GM21360 (cell line): ENCODE data around the gene ZNF616.
"Not testable (repeated sequence)": the region's sequence is repeated elsewhere in the genome, so short reads cannot be mapped to it uniquely, and the experiment has no call there.

Experiments used
- ATAC-seq: cut with Tn5 transposase; IDR thresholded peaks from one replicate; pipeline ENCODE4 v1.9.1; 2021; ENCODE audit warnings: mild to moderate bottlenecking, moderate library complexity; ENCODE audit not compliant: unreplicated experiment

ZNF616 gene

GRCh38 chr19:52110780-52111179 is 29.0 kb downstream of the ZNF616 start:
- no peak for ATAC-seq

GRCh38 chr19:52102782-52103181 is 37.0 kb downstream of the ZNF616 start:
- ATAC-seq, result no peak

GRCh38 chr19:52101866-52102562 is 37.7 kb downstream of the ZNF616 start:
- ATAC-seq, result no peak

- ATAC-seq, result no peak
Measured at GRCh38 chr19:52099497-52100138, 40.1 kb downstream of the ZNF616 start.

- not testable (repeated sequence) for ATAC-seq
Measured at GRCh38 chr19:52096416-52096815, 43.3 kb downstream of the ZNF616 start.

DNA sequence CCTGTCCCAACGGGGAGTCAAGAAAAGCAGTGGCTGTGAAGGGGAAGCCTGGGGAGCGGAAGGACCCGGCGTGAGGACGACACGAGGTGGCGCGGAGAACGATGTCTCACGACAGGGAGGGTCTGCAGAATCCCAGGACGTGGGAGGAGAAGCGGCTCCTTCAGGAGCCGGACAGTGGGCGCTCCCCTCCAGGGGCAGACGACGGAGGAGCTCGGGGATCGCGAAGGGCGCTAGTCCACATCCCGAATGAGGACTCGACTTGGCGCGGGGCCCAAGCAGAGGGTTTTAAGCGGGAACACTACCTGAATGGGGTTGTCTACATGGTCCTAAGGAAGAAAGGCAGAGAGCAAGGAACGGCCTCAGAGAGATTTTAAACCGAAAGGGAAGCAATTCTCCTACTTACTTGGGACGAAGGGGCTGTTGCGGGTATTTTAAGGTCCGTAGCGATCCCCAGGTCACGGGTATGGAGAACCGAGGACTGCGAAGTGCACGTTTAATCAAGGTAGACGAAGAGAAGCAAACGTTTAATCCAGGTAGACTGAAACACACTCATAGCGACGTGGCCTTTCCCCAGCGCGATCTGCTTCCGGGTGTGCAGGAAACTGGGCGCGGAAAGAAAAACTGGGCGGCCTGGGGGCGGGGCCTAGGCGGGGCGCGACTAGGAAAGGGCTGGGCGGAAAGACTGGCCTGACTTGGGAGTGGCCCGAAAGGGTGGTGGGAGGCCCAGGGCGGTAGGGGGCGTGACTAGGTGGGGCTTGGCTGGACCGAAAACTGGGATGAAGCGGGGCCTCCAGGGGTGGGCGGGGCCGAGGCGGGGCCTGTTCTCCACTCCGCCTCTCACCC is 44.3 kb downstream of the ZNF616 start, which contains the start of gene ZNF841:
Gene ZNF841 (minus strand): TSS at position 594 of the 843 bp plus-strand sequence. CDS start 10,964 bp downstream, outside the sequence.
- peak; percentile 95 for ATAC-seq

GRCh38 chr19:52094526-52095130 is 45.1 kb downstream of the ZNF616 start:
- ATAC-seq, result no peak

DNA sequence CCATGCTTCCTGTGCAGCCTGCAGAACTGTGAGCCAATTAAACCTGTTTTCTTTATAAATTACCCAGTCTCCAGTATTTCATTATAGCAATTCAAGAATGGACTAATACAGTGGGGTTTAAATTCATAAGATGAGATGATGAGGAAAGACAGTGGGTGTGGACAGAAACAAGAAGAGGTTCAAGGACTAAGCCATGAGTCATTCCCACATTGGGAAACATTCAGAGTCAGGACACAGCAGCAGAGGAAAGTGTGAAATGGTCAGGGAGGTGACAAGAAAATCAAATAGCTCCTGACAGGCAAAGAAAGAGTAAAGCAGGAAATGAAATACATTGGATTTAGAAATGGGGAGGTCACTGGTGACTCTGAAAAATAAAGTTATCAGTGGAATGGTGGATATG is 53.3 kb downstream of the ZNF616 start:
- ATAC-seq, result no peak

- no peak for ATAC-seq
Measured at GRCh38 chr19:52070496-52070895, 69.2 kb downstream of the ZNF616 start.

DNA sequence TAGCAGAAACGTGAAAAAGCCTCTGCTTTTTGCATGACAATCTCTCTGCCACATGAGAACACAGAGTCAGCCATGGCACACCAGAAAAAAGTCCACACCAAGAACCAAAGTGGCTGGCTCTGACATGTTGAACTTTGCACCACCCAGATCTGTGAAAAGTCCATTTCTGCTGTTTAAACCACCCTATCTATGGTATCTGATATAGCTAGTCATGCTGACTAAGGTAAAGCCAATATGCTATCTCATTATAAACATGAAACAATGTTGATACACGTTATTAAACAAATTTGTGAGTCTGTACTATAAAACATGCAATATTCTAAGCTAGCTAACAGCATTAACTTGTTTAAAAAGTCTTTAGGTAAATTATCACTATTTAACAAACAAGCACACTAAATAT is 70.1 kb downstream of the ZNF616 start:
- ATAC-seq, result no peak

- ATAC-seq, result no peak
Measured at GRCh38 chr19:52066258-52066863, 73.4 kb downstream of the ZNF616 start.

DNA sequence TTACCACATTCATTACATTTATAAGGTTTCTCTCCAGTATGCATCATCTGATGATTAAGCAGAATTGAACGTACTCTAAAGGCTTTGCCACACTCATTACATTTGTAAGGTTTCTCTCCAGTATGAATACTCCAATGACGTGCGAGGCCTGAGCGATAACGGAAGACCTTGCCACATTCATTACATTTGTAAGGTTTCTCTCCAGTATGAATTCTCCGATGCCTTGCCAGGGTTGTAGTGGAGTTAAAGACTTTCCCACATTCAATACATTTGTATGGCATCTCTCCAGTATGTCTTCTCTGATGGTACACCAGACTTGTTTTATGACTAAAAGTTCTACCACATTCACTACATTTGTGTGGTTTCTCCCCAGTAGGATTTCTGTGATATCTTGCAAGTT is 74.3 kb downstream of the ZNF616 start:
- ATAC-seq, result no peak
